HG03103 (cell line): ENCODE results near the gene NME1.

ENCODE experiments used
- ATAC-seq: cut with Tn5 transposase; IDR thresholded peaks from one replicate; pipeline ENCODE4 v1.9.1; 2021; ENCODE audit warnings: low read depth; ENCODE audit not compliant: unreplicated experiment

Gene NME1

GRCh38 chr17:51188271-51188833 is 35.0 kb downstream of the NME1 start:
- ATAC-seq, result no peak

- ATAC-seq, result no peak
These were observed 35.8 kb downstream of the NME1 start for GRCh38 chr17:51189162-51189561.

GRCh38 chr17:51189628-51190027 is 36.3 kb downstream of the NME1 start:
- no peak for ATAC-seq

GRCh38 chr17:51191895-51192294 is 38.5 kb downstream of the NME1 start:
- no peak for ATAC-seq

GRCh38 chr17:51197754-51198153 is 44.4 kb downstream of the NME1 start:
- ATAC-seq, result no peak

- no peak for ATAC-seq
These were observed 46.9 kb downstream of the NME1 start for GRCh38 chr17:51200295-51200694.

- ATAC-seq, result no peak
These were observed 47.5 kb downstream of the NME1 start for GRCh38 chr17:51200846-51201245.

- no peak for ATAC-seq
These were observed 50.5 kb downstream of the NME1 start for GRCh38 chr17:51203838-51204237.
